C4-2B (cell line): Measurements from ENCODE around the gene NFRKB.

Source experiments
- CTCF ChIP-seq: fragments of 450-650 bp; conservative IDR thresholded peaks from 2 replicates; pipeline ENCODE4 v1.5.1; 2017; ENCODE audit warnings: mild to moderate bottlenecking
- ZFX ChIP-seq: fragments of 450-650 bp; IDR thresholded peaks from 2 replicates; pipeline ENCODE4 v1.6.1; 2017

- TF ChIP-seq CTCF (no peak), ZFX (no peak)
These were observed 33.5 kb downstream of the NFRKB start for GRCh38 chr11:129861702-129862522.
